ENCODE results near the gene CDH24.

GRCh38 chr14:23058654-23059504, 1.6 kb upstream of the CDH24 start:
- TF ChIP-seq RAD21 (conservative IDR thresholded peaks at IDR 0.05), result no peak
- TF ChIP-seq CTCF (IDR thresholded peaks at IDR 0.05; ENCODE audit: poor library complexity, severe bottlenecking), result no peak
